ENCODE data around the gene SLC25A20. TPM values are rescaled to one million over a fixed set of nuclear protein-coding genes. Genes with fewer than 3 reads are reported as not detected.
"Not testable (repeated sequence)": the region's sequence is repeated elsewhere in the genome, so short reads cannot be mapped to it uniquely, and the experiment has no call there.

The SLC25A20 gene
- total RNA-seq, 1 donor from 2014 or later = 15.1 TPM

DNA sequence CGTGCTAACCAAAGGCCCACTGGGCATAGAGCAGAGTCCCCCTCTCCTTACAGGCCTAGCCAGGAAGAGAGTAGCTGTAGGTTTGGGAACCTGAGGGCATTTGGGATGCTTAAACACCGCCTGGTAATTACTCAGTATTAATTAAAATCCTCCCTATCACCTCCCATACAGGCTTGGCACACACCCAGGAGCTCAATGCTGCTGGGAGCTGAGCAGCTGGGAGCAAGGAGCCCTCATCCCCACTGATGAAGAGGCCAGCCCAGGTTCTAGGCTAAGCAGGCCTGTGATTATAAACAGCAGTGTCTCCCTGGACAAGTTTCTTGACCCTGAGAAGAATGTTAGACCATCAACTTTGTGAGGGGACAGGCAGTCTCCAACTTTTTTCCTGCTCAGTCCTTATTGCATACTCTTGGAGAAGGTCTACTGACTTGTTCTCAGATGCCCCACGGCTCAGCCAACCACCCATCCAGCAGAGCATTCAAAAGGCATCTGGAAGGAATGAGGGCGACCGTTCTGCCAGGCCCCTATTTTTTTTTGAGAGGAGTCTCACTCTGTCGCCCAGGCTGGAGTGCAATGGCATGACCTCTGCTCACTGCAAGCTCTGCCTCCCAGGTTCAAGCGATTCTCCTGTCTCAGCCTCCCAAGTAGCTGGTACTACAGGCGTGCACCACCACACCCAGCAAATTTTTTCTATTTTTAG lies 49.7 kb downstream of the SLC25A20 start:
- Histone ChIP-seq H3K9me3 (ENCODE audit: control insufficient read depth in 3 of 3, low read length in 3 of 3) (no peaks in the 10 kb centered on the region), H3K9ac (ENCODE audit: low read depth in 1 of 3, low read length in 3 of 3) (no peak overlapping the region), H3K27me3 (ENCODE audit: control insufficient read depth in 3 of 3, insufficient read depth in 3 of 3, low read length in 3 of 3) (no peaks in the 10 kb centered on the region), H3K36me3 (ENCODE audit: control insufficient read depth in 3 of 3, insufficient read depth in 3 of 3, low read length in 3 of 3) (peaks cover 0 to 2% (median 0%) of the 10 kb centered on the region in 3 donors), H3K4me3 (ENCODE audit: low read length in 3 of 3) (peak overlapping the region in 1 of 3 donors; percentile 23), H3K27ac (ENCODE audit: low read depth, low read length) (no peak overlapping the region), H3K4me1 (ENCODE audit: control insufficient read depth in 3 of 3, insufficient read depth in 3 of 3, low read length in 3 of 3) (peaks cover 24 to 31% (median 26%) of the 10 kb centered on the region in 3 donors)

DNA sequence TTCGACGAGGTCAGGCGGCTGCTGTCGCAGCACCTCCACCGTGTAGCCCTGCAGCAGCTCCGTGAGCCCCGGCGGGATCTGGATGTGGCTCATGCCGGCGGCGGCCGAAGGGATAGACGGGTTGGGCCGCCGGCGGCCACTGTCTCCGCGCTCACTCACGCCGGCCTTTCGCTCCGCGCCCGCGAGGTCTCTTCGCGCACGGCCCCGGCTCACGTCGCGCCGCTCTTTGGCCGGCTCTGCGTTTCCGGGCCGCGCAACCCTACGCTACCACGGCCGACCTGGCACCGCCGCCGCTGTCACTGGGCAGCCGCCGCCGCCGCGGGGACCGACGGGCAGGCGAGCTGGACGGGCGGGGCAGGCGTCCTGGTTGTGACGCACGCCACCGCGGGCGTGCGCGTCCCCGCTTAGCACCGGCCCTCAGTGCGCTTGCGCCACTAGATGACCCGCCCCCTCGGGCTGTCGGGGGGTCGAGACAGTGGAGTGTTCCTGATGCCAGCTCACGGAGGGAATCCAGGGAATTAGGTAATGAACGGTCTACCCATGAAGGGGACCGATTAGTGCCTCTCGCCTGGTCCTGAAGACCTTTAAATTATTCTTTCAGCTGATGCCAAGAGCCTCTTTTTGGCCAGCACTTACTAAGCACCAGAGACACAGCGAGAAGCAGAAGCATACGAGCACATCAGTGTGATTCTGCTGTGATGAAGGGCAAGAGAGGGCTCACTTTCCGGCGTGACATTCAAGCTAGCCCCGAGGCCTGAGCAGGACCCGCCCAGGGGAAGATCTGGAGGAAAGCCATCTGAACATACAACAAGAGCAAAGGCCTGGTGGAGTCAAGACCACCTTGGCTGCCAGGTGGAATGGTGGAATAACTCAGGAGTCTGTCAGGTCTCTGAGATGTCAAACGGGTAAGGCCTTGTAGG lies 50.9 kb downstream of the SLC25A20 start, which contains the start of gene PRKAR2A:
Gene PRKAR2A (minus strand): TSS at position 371 of the 920 bp plus-strand sequence. CDS start 278 bp downstream, at position 93.
- Histone ChIP-seq H3K27me3 (ENCODE audit: control insufficient read depth in 3 of 3, insufficient read depth in 3 of 3, low read length in 3 of 3) (no peaks in the 10 kb centered on the region), H3K4me3 (ENCODE audit: low read length in 3 of 3) (peak within 1 kb of the TSS; percentile 75 to 84 (median 83)), H3K27ac (ENCODE audit: low read depth, low read length) (peak within 1 kb of the TSS; percentile 94), H3K36me3 (ENCODE audit: control insufficient read depth in 3 of 3, insufficient read depth in 3 of 3, low read length in 3 of 3) (peaks cover 0 to 2% (median 0%) of the 10 kb centered on the region in 3 donors), H3K4me1 (ENCODE audit: control insufficient read depth in 3 of 3, insufficient read depth in 3 of 3, low read length in 3 of 3) (peaks cover 19 to 31% (median 22%) of the 10 kb centered on the region in 3 donors), H3K9ac (ENCODE audit: low read depth in 1 of 3, low read length in 3 of 3) (peak within 1 kb of the TSS; percentile 77 to 90 (median 85)), H3K9me3 (ENCODE audit: control insufficient read depth in 3 of 3, low read length in 3 of 3) (no peaks in the 10 kb centered on the region)

DNA sequence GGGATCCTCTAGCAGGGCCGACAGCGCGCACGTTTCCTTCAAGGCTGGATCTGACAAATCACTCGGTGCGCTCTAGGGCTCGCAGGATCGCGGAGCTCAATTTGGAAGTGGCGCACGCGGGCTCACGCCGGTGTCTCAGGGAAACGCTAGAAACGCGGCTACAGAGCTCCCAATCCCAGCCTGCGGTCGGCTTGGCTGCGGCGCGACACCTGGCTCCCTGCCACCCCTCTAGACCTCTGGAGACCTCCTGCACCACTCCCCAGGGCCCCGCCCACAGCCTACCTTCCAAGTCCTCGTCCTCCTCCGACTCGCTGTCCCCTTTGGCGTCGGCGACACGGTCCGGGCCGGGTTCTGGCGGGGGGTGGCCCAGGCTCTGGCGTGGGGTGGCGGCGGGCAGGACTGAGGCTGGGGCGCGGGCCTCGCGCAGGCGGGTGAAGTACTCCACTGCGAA lies 51.6 kb downstream of the SLC25A20 start:
- Histone ChIP-seq H3K36me3 (ENCODE audit: control insufficient read depth in 3 of 3, insufficient read depth in 3 of 3, low read length in 3 of 3) (peaks cover 0 to 2% (median 0%) of the 10 kb centered on the region in 3 donors), H3K27me3 (ENCODE audit: control insufficient read depth in 3 of 3, insufficient read depth in 3 of 3, low read length in 3 of 3) (no peaks in the 10 kb centered on the region), H3K4me3 (ENCODE audit: low read length in 3 of 3) (peak overlapping the region; percentile 75 to 83 (median 81)), H3K27ac (ENCODE audit: low read depth, low read length) (peak overlapping the region; percentile 94), H3K9me3 (ENCODE audit: control insufficient read depth in 3 of 3, low read length in 3 of 3) (no peaks in the 10 kb centered on the region), H3K9ac (ENCODE audit: low read depth in 1 of 3, low read length in 3 of 3) (peak overlapping the region; percentile 77 to 90 (median 85)), H3K4me1 (ENCODE audit: control insufficient read depth in 3 of 3, insufficient read depth in 3 of 3, low read length in 3 of 3) (peaks cover 18 to 31% (median 19%) of the 10 kb centered on the region in 3 donors)

DNA sequence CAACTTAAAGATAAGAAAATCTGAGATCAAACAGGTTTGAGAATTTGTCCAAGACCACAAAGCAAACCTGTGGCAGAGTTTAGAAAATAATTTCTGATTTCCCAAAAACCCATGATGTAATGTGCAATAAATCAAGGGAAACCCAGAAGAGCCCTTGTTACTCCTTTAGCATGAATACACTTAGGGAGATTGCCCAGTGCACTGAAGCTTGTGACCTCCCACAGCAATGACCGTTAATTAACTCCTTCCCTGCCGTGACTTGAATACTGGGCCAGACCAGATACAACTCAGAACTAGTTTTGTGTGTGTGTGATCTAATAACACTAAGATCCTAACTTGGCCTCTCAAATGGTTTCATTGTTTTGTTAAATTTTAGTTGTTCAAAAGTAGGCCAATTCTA lies 53.5 kb downstream of the SLC25A20 start:
- H3K9ac ChIP-seq (ENCODE audit: low read depth in 1 of 3, low read length in 3 of 3) = peak overlapping the region; percentile 19 to 40 (median 36)
- H3K4me3 ChIP-seq (ENCODE audit: low read length in 3 of 3) = peak overlapping the region in 2 of 3 donors; percentile 40 to 56
- H3K27ac ChIP-seq (ENCODE audit: low read depth, low read length) = no peak overlapping the region
- H3K27me3 ChIP-seq (ENCODE audit: control insufficient read depth in 3 of 3, insufficient read depth in 3 of 3, low read length in 3 of 3) = no peaks in the 10 kb centered on the region
- no peaks in the 10 kb centered on the region for H3K9me3 ChIP-seq (ENCODE audit: control insufficient read depth in 3 of 3, low read length in 3 of 3)
- H3K4me1 ChIP-seq (ENCODE audit: control insufficient read depth in 3 of 3, insufficient read depth in 3 of 3, low read length in 3 of 3) = peaks cover 16 to 31% (median 19%) of the 10 kb centered on the region in 3 donors
- peaks cover 0 to 2% (median 0%) of the 10 kb centered on the region in 3 donors for H3K36me3 ChIP-seq (ENCODE audit: control insufficient read depth in 3 of 3, insufficient read depth in 3 of 3, low read length in 3 of 3)

DNA sequence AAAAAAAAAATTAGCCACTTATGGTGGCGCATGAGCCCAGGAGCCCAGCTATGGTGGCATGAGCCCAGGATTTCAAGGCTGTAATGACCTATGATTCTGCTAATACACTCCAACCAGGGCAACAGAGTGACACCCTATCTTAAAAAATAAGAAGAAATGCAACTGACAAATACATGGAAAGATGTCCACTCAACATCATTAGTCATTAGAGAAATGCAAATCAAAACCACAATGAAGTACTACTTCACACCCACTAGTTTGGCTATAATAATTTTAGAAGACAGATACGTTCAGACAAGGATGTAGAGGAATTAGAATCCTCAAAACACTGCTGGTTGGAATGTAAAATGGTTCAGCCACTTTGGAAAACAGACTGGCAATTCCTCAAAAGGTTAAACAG lies 61.5 kb downstream of the SLC25A20 start:
- Histone ChIP-seq H3K4me1 (ENCODE audit: control insufficient read depth in 3 of 3, insufficient read depth in 3 of 3, low read length in 3 of 3) (peaks cover 0 to 8% (median 4%) of the 10 kb centered on the region in 3 donors), H3K9ac (ENCODE audit: low read depth in 1 of 3, low read length in 3 of 3) (no peak overlapping the region), H3K27ac (ENCODE audit: low read depth, low read length) (no peak overlapping the region), H3K9me3 (ENCODE audit: control insufficient read depth in 3 of 3, low read length in 3 of 3) (no peaks in the 10 kb centered on the region), H3K36me3 (ENCODE audit: control insufficient read depth in 3 of 3, insufficient read depth in 3 of 3, low read length in 3 of 3) (no peaks in the 10 kb centered on the region), H3K4me3 (ENCODE audit: low read length in 3 of 3) (no peak overlapping the region), H3K27me3 (ENCODE audit: control insufficient read depth in 3 of 3, insufficient read depth in 3 of 3, low read length in 3 of 3) (no peaks in the 10 kb centered on the region)

DNA sequence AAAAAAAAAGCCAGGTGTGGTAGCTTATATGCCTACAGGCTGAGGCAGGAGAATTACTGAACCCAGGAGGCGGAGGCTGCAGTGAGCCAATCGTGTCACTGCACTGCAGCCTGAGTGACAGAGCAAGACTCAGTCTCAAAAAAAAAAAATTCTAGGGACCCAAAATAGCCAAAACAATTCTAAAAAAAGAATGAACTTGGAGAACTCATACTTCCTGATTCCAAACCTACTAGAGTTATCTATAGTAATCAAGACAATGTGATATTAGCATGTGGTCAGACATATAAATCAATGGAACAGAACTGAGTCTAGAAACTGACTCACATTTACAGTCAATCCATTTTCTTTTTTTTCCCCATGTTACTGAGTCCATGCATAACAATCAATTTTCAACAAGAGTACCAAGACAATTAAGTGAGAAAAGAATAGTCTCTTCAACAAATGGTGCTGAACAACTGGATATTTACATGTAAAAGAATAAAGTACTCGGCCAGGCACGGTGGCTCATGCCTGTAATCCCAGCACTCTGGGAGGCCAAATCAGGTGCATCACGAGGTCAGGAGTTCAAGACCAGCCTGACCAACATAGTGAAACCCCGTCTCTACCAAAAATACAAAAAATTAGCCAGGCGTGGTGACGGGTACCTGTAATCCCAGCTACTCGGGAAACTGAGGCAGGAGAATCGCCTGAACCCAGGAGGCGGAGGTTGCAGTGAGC lies 62.9 kb downstream of the SLC25A20 start:
- Histone ChIP-seq H3K27ac (ENCODE audit: low read depth, low read length) (no peak overlapping the region), H3K4me1 (ENCODE audit: control insufficient read depth in 3 of 3, insufficient read depth in 3 of 3, low read length in 3 of 3) (peaks cover 2 to 8% (median 6%) of the 10 kb centered on the region in 3 donors), H3K4me3 (ENCODE audit: low read length in 3 of 3) (no peak overlapping the region), H3K9me3 (ENCODE audit: control insufficient read depth in 3 of 3, low read length in 3 of 3) (no peaks in the 10 kb centered on the region), H3K9ac (ENCODE audit: low read depth in 1 of 3, low read length in 3 of 3) (no peak overlapping the region), H3K36me3 (ENCODE audit: control insufficient read depth in 3 of 3, insufficient read depth in 3 of 3, low read length in 3 of 3) (no peaks in the 10 kb centered on the region), H3K27me3 (ENCODE audit: control insufficient read depth in 3 of 3, insufficient read depth in 3 of 3, low read length in 3 of 3) (no peaks in the 10 kb centered on the region)

DNA sequence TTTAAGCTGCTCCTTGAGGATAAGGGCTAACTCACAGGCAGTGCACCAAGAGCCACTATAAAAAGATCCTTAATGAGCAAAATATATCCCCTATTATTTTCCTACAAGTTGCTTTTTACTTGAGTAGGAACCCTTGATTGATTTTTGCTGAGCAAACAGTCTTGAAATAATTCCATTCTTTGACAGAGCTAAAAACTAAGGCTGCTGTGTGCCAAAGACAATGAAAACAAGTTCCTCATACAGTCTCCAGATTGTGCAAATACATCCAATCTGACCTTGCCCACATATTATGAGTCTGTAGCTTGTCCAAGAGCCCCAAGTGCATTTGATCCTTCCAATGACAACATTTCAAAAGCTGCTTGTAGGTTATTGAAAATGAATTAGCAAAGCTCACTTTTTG lies 66.0 kb downstream of the SLC25A20 start:
- Histone ChIP-seq H3K27ac (ENCODE audit: low read depth, low read length) (no peak overlapping the region), H3K4me1 (ENCODE audit: control insufficient read depth in 3 of 3, insufficient read depth in 3 of 3, low read length in 3 of 3) (peaks cover 2 to 6% (median 3%) of the 10 kb centered on the region in 3 donors), H3K36me3 (ENCODE audit: control insufficient read depth in 3 of 3, insufficient read depth in 3 of 3, low read length in 3 of 3) (no peaks in the 10 kb centered on the region), H3K9ac (ENCODE audit: low read depth in 1 of 3, low read length in 3 of 3) (no peak overlapping the region), H3K27me3 (ENCODE audit: control insufficient read depth in 3 of 3, insufficient read depth in 3 of 3, low read length in 3 of 3) (no peaks in the 10 kb centered on the region), H3K4me3 (ENCODE audit: low read length in 3 of 3) (no peak overlapping the region), H3K9me3 (ENCODE audit: control insufficient read depth in 3 of 3, low read length in 3 of 3) (no peaks in the 10 kb centered on the region)

DNA sequence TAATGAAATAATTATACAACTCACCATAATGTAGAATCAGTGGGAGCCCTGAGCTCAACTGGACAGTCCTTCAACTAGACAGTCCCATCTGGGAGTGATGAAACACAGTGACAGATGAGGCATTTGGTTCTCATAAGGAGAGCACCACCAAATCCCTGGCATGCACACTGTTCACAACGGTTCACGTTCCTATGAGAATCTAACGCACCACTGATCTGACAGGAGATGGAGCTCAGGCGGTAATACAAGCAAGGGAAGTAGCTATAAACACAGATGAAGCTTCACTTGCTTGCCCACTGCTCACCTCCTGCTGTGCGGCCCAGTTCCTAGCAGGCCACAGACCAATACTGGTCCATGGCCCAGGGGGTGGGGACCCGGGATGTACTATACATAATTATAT lies 68.0 kb downstream of the SLC25A20 start:
- Histone ChIP-seq H3K27ac (ENCODE audit: low read depth, low read length) (no peak overlapping the region), H3K27me3 (ENCODE audit: control insufficient read depth in 3 of 3, insufficient read depth in 3 of 3, low read length in 3 of 3) (no peaks in the 10 kb centered on the region), H3K4me3 (ENCODE audit: low read length in 3 of 3) (no peak overlapping the region), H3K4me1 (ENCODE audit: control insufficient read depth in 3 of 3, insufficient read depth in 3 of 3, low read length in 3 of 3) (peaks cover 2 to 3% (median 3%) of the 10 kb centered on the region in 3 donors), H3K9ac (ENCODE audit: low read depth in 1 of 3, low read length in 3 of 3) (no peak overlapping the region), H3K36me3 (ENCODE audit: control insufficient read depth in 3 of 3, insufficient read depth in 3 of 3, low read length in 3 of 3) (no peaks in the 10 kb centered on the region), H3K9me3 (ENCODE audit: control insufficient read depth in 3 of 3, low read length in 3 of 3) (no peaks in the 10 kb centered on the region)

DNA sequence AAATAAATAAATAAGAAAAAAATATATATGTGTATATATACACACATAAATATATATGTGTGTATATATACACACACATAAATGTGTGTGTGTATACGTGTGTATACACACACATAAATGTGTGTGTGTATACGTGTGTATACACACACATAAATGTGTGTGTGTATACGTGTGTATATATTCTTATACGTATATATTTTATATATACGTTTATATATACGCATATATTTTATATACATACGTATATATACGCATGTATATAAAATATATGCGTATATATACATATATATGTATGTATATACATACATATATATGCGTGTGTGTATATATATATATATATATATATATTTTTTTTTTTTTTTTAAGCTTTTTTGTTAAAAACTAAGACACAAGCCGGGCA lies 69.2 kb downstream of the SLC25A20 start:
- not testable (repeated sequence) for H3K4me1 ChIP-seq (ENCODE audit: control insufficient read depth in 3 of 3, insufficient read depth in 3 of 3, low read length in 3 of 3); H3K27me3 ChIP-seq (ENCODE audit: control insufficient read depth in 3 of 3, insufficient read depth in 3 of 3, low read length in 3 of 3); H3K4me3 ChIP-seq (ENCODE audit: low read length in 3 of 3); H3K9ac ChIP-seq (ENCODE audit: low read depth in 1 of 3, low read length in 3 of 3); H3K9me3 ChIP-seq (ENCODE audit: control insufficient read depth in 3 of 3, low read length in 3 of 3); H3K36me3 ChIP-seq (ENCODE audit: control insufficient read depth in 3 of 3, insufficient read depth in 3 of 3, low read length in 3 of 3); H3K27ac ChIP-seq (ENCODE audit: low read depth, low read length)
